Transverse colon (tissue), 4 donors: ENCODE measurements around the gene ATOSB. TPM values are rescaled to one million over a fixed set of nuclear protein-coding genes. Genes with fewer than 3 reads are reported as not detected.

Experiments used
- DNase-seq: peaks from one replicate; pipeline ENCODE4 v3.0.0-alpha.2; 2019
- H3K27ac ChIP-seq, 4 donors: fragments of 200-600 bp; sonication (generic); 2 replicates each; pipeline ENCODE4 v1.5.1; 2016 to 2018; ENCODE audit warnings: inconsistent platforms in 4 of 4
- H3K27me3 ChIP-seq: fragments of 200-600 bp; sonication (generic); 2 replicates; pipeline ENCODE4 v1.5.1; 2017; ENCODE audit warnings: inconsistent platforms
- H3K36me3 ChIP-seq, 4 donors: fragments of 200-600 bp; sonication (generic); 2 replicates each; pipeline ENCODE4 v1.5.1; 2017 to 2019; ENCODE audit warnings: inconsistent platforms in 4 of 4
- H3K4me1 ChIP-seq, 4 donors: fragments of 200-600 bp; sonication (generic); 2 replicates each; pipeline ENCODE4 v1.5.1; 2017 to 2020; ENCODE audit warnings: inconsistent platforms in 4 of 4
- H3K4me3 ChIP-seq, 4 donors: fragments of 200-600 bp; sonication (generic); 1 replicate in 1 of 4; 2 replicates in 3 of 4; pipeline versions ENCODE4 v1.5.1 to v1.6.1; 2017 to 2019; ENCODE audit warnings: inconsistent platforms in 4 of 4
- H3K9me3 ChIP-seq, 2 donors: fragments of 200-600 bp; sonication (generic); 2 replicates each; pipeline ENCODE4 v1.5.1; 2017 to 2019; ENCODE audit warnings: inconsistent platforms in 2 of 2
- EP300 ChIP-seq: sonication (generic); formaldehyde crosslinking; IDR thresholded peaks from one replicate; pipeline ENCODE4 v1.6.1; 2017; ENCODE audit warnings: antibody characterized with exemption, low read depth
- POLR2A ChIP-seq: fragments of 450-650 bp; IDR thresholded peaks from one replicate; pipeline ENCODE4 v1.6.1; 2016; ENCODE audit warnings: antibody characterized with exemption, mild to moderate bottlenecking, moderate library complexity
- POLR2AphosphoS5 ChIP-seq, 3 donors: sonication (generic); formaldehyde crosslinking; IDR thresholded peaks; one replicate each; pipeline ENCODE4 v1.6.1; 2016; ENCODE audit warnings: antibody characterized with exemption in 3 of 3
- WGBS, 2 donors: methylation state at CpG; one replicate each; pipeline ENCODE4 v1.1.5; 2018; ENCODE audit warnings: low coverage in 1 of 2; 5-methylcytosine and 5-hydroxymethylcytosine counted together
- in situ Hi-C, 4 donors: fragments of 200-750 bp; cut with MboI; loops; one replicate each; pipeline versions ENCODE4 v1.15.0 to v1.15.1; 2017; ENCODE audit warnings: low sequenced_read_pairs in 3 of 4, low pct_ligation_motif_present in 1 of 4, low pct_unique_long_range_greater_than_20kb in 1 of 4
- intact Hi-C: fragments of 100-400 bp; cut with DNase I; formaldehyde crosslinking; loops from one replicate; pipeline ENCODE4 v1.15.1; 2023; ENCODE audit warnings: low total_unique reads
- total RNA-seq, 4 donors: library from RNA; depleted of rRNA; stranded (reverse); fragments of >200 nt; gene quantifications; one replicate each; pipeline ENCODE4 v1.1.0, GENCODE V29; 2016
- TF ChIP-seq, protein P1 (sequence below), 5 experiments: fragments of 200-600 bp in 3 of 5; fragments of 450-650 bp in 2 of 5; sonication (generic) in 3 of 5; IDR thresholded peaks; 1 replicate in 2 of 5; 2 replicates in 3 of 5; pipeline ENCODE4 v1.5.1; 2016 to 2017; ENCODE audit warnings: antibody characterized with exemption in 5 of 5, inconsistent platforms in 3 of 5, mild to moderate bottlenecking in 2 of 5, moderate library complexity in 1 of 5

ATOSB gene
- total RNA-seq, 4 donors from 2014 or later: 23.9 to 30.0 (median 27.3) TPM

DNA sequence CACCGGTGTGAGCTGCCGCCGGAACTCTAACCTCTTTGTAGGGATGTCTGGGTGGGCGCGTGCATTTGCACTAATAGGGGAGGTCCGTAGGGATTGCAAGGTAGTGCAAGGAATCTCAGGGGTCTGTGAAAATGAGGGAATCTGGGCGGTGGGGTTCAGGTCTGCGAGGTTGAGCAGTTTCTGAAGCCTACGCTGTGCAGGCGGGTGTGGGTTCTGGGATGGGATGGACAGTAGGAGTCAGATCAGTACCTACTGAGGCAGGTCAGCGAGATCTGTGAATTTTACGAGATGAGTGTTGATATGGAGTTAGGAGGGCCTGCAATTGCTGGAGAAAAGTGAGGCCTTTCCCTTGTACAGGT lies 856 bp upstream of the ATOSB start:
- Histone ChIP-seq H3K27ac (peak overlapping the region; percentile 87 to 96 (median 91)), H3K9me3 (no peaks in the 10 kb centered on the region), H3K36me3 (no peaks in the 10 kb centered on the region), H3K4me3 (peak overlapping the region in 3 of 4 donors; percentile 43 to 57 (median 45)), H3K4me1 (peaks cover 26 to 49% (median 44%) of the 10 kb centered on the region in 4 donors), H3K27me3 (no peaks in the 10 kb centered on the region)
- intact Hi-C loops: loop anchor here (5.0 kb wide), 2 partner anchors 141 to 366 kb away; no protein-coding TSS in a partner anchor
- in situ Hi-C loops: loop anchor here (5.0 to 25.0 kb wide), 6 partner anchors 138 to 446 kb away; a partner anchor contains a TSS
- WGBS, 2 donors: 0 to 1% methylated on average over 2 to 12 of the region's 12 CpGs
- DNase-seq: no peak
- no peak for TF ChIP-seq EP300
- no peak for TF ChIP-seq POLR2AphosphoS5 (IDR thresholded peaks at IDR 0.05)

DNA sequence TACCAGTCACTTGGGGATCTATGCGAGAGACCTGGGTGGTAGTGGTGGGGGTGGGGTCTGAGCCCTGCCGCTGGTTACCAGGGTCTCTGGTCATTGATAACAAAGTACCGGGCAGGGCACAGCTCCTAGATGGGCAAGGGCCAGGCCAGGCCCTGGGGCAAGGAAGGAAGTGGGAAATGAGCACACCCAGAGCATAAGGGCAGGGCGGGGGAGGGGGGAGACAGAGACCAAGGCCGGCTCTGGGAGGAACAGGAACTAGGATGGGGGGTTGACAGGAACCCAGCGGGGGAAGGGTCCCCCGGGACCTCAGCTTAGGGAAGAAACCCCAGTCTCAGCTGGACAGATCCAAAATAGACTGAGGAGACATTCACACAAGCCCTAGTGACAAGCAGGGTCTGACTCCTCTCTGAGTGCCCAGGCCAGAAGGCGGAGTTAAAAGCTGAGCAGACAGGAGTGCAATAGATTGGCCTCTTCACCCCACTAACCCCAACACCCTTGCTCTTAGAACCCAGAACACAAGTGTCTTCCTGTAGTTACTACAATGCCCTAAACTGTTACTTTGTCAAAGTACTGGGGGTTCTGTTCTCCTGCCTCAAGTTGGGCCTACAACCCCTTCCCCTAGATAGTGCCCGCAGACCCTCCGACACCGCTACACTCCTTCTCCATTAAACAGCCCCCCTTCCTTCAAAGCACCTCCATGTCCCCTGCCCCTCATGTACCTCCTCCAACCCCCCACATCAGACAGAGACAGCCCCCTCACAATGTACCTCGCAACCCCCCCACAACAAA lies 628 bp downstream of the ATOSB start:
- intact Hi-C loops: loop anchor here (5.0 kb wide), 2 partner anchors 142 to 367 kb away; no protein-coding TSS in a partner anchor
- WGBS, 2 donors: 0 to 16% methylated on average over 1 to 11 of the region's 12 CpGs
- Histone ChIP-seq H3K4me1 (peaks cover 37 to 59% (median 56%) of the 10 kb centered on the region in 4 donors), H3K9me3 (no peaks in the 10 kb centered on the region), H3K27ac (peak overlapping the region; percentile 87 to 96 (median 91)), H3K27me3 (no peaks in the 10 kb centered on the region), H3K36me3 (no peaks in the 10 kb centered on the region), H3K4me3 (peak overlapping the region; percentile 43 to 57 (median 51))
- DNase-seq: peak; percentile 74
- TF ChIP-seq, protein P1, sequence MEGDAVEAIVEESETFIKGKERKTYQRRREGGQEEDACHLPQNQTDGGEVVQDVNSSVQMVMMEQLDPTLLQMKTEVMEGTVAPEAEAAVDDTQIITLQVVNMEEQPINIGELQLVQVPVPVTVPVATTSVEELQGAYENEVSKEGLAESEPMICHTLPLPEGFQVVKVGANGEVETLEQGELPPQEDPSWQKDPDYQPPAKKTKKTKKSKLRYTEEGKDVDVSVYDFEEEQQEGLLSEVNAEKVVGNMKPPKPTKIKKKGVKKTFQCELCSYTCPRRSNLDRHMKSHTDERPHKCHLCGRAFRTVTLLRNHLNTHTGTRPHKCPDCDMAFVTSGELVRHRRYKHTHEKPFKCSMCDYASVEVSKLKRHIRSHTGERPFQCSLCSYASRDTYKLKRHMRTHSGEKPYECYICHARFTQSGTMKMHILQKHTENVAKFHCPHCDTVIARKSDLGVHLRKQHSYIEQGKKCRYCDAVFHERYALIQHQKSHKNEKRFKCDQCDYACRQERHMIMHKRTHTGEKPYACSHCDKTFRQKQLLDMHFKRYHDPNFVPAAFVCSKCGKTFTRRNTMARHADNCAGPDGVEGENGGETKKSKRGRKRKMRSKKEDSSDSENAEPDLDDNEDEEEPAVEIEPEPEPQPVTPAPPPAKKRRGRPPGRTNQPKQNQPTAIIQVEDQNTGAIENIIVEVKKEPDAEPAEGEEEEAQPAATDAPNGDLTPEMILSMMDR (IDR thresholded peaks at IDR 0.05): no peak
- TF ChIP-seq POLR2A (peak; percentile 33), EP300 (no peak), POLR2AphosphoS5 (IDR thresholded peaks at IDR 0.05) (peak in 2 of 3 donors; percentile 16 to 36)
- in situ Hi-C loops: loop anchor here (5.0 to 25.0 kb wide), 6 partner anchors 140 to 447 kb away; a partner anchor contains a TSS

DNA sequence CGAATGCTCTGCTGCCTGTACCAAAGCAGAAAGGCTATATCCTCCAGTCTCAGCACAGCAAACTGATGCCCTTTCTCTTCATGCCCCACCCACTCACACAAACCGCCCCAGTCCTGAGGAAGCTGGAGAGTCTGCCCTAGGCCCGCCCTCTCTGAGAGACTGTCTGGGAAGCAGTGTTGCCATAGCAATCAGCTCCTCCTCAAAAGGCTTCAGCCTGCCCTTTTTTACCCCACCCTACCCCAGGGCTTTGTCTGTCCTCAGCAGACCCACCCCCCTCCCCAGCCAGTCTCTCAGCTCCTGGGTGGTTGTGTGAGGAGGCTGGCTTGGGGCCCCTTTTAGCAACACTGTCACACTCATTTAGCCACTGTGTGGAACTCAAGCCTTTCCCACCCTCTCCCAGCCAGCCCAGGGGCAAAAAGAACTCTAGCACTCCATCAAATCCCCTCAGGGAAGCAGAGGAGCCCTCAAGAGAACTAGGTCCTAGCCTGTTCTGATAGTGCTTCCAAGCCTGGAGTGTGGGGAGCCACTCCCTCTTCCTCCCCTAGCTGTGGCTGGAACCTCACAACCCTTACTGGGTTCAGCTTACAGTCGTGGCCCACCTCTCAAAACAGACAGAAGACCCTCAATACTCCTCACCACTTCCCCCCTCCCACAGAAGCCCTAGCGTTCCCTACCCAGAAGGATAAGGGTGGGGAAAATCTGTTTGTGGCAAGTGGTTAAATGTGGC lies 1.4 kb downstream of the ATOSB start:
- H3K4me1 ChIP-seq: peaks cover 37 to 60% (median 56%) of the 10 kb centered on the region in 4 donors
- peak overlapping the region; percentile 43 to 57 (median 51) for H3K4me3 ChIP-seq
- WGBS, 2 donors: 7% methylated on average over 5 of the region's 5 CpGs; no CpG with 5 or more reads in 1 of the 2 donors
- no peaks in the 10 kb centered on the region for H3K9me3 ChIP-seq
- in situ Hi-C loops (loop anchor here (10.0 to 25.0 kb wide), 4 partner anchors 141 to 448 kb away; a partner anchor contains a TSS), intact Hi-C loops (no loop called here)
- DNase-seq: peak; percentile 88
- peak overlapping the region; percentile 87 to 96 (median 91) for H3K27ac ChIP-seq
- TF ChIP-seq POLR2AphosphoS5 (IDR thresholded peaks at IDR 0.05): peak in 1 of 3 donors; percentile 11
- no peak for TF ChIP-seq EP300
- TF ChIP-seq POLR2A: no peak
- H3K27me3 ChIP-seq: no peaks in the 10 kb centered on the region
- H3K36me3 ChIP-seq: no peaks in the 10 kb centered on the region

DNA sequence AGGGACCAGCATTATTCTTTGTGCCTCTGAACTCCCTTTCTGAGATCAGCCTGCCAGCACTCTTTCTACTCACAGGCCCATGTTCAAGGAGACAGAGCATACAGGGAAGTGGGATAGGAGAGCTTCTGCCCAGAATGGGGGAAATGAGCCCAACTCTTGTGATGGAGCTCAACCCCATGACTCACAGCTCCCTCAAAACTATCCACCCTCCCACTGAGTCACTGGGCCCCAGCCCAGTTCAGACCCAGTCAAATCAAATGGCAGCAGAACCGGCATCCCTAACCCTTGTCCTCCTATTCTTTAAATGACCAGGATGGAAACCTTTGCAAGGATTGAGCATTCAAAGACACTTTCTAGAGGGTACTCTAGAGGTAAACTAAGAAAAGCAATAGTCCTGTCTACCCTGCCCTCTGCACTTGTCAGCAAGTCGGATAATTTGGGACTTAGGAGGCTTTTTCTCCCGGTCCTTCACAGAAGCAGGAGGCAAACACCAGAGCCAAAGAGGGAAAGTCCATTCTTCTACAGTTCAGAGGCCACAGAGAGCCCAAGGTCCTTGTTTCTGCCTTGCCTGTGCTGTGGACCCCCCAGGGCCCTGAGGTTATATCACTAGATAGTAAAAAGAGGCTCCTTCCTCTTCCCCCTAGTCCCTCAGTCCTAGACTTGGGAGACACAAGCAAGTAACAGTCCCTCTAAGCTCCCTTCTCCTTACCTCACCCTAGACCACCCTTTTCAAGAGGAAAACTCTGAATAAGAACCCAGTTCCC lies 3.2 kb downstream of the ATOSB start:
- H3K4me1 ChIP-seq: peaks cover 37 to 60% (median 55%) of the 10 kb centered on the region in 4 donors

More for the DNA sequence above, 3.2 kb downstream of the ATOSB start:
- Histone ChIP-seq H3K27ac (peak overlapping the region; percentile 87 to 96 (median 91)), H3K27me3 (no peaks in the 10 kb centered on the region), H3K4me3 (no peak overlapping the region), H3K36me3 (peaks cover 0 to 8% (median 3%) of the 10 kb centered on the region in 4 donors), H3K9me3 (no peaks in the 10 kb centered on the region)
- TF ChIP-seq POLR2AphosphoS5 (IDR thresholded peaks at IDR 0.05): no peak
- TF ChIP-seq EP300: no peak
- TF ChIP-seq, protein P1 (IDR thresholded peaks at IDR 0.05): no peak
- no peak for TF ChIP-seq POLR2A
- WGBS, 2 donors: 73 to 82% methylated on average over 2 to 3 of the region's 3 CpGs
- peak; percentile 40 for DNase-seq
- in situ Hi-C loops (loop anchor here (10.0 to 25.0 kb wide), 4 partner anchors 142 to 450 kb away; a partner anchor contains a TSS), intact Hi-C loops (no loop called here)
